WTC11 (cell line): ENCODE measurements around the gene YTHDC1. TPM values are rescaled to one million over a fixed set of nuclear protein-coding genes. Genes with fewer than 3 reads are reported as not detected.
A peak's percentile ranks its signal among the peaks of the same experiment; 100 is the strongest.

ENCODE experiments used
- ATAC-seq: fragments of 200-7000 bp; cut with Tn5 transposase; 2 replicates; pipeline ENCODE4 v1.10.0; 2021; ENCODE audit warnings: mild to moderate bottlenecking, moderate library complexity
- CTCF ChIA-PET: fragments of 300-600 bp; sonication (Branson Sonifier 250); formaldehyde crosslinking; loops from one replicate; lab custom pipeline; 2021; ENCODE audit warnings: antibody characterized with exemption; lab: Charles Lee
- POLR2A ChIA-PET: fragments of 350-600 bp; sonication (Branson Sonifier 250); formaldehyde crosslinking; loops from one replicate; lab custom pipeline; 2021; ENCODE audit warnings: antibody characterized with exemption; lab: Charles Lee
- DNase-seq: peaks from one replicate; pipeline ENCODE4 v3.0.0; 2021; ENCODE audit warnings: low spot score
- H3K27ac Mint-ChIP-seq: 2 replicates; pipeline ENCODE4 v1.8.0; 2021; ENCODE audit warnings: mixed read lengths
- H3K27me3 Mint-ChIP-seq: 2 replicates; pipeline ENCODE4 v1.8.0; 2021; ENCODE audit warnings: low read depth, mild to moderate bottlenecking, moderate library complexity, mixed read lengths
- H3K36me3 Mint-ChIP-seq: 2 replicates; pipeline ENCODE4 v1.8.0; 2021; ENCODE audit warnings: mixed read lengths
- H3K4me1 Mint-ChIP-seq: 2 replicates; pipeline ENCODE4 v1.8.0; 2022; ENCODE audit warnings: mixed read lengths
- H3K4me3 Mint-ChIP-seq: 2 replicates; pipeline ENCODE4 v1.8.0; 2021; ENCODE audit warnings: mild to moderate bottlenecking, moderate library complexity, mixed read lengths
- H3K9me3 Mint-ChIP-seq: 2 replicates; pipeline ENCODE4 v1.8.0; 2021; ENCODE audit warnings: mixed read lengths
- ELF4 ChIP-seq: sonication (generic); formaldehyde crosslinking; IDR thresholded peaks from 2 replicates; pipeline ENCODE4 v1.8.1; 2022; ENCODE audit warnings: low read depth, mild to moderate bottlenecking, moderate library complexity, missing genetic modification reagents
- EMX1 ChIP-seq: fragments of 250-450 bp; sonication (Bioruptor Pico); IDR thresholded peaks from 2 replicates; pipeline ENCODE4 v1.8.0; 2021; ENCODE audit warnings: mild to moderate bottlenecking
- ESRRA ChIP-seq: sonication (generic); formaldehyde crosslinking; IDR thresholded peaks from 2 replicates; pipeline ENCODE4 v1.8.1; 2022; ENCODE audit warnings: mild to moderate bottlenecking, missing genetic modification reagents, borderline replicate concordance
- GABPB1 ChIP-seq: sonication (generic); formaldehyde crosslinking; IDR thresholded peaks from 2 replicates; pipeline ENCODE4 v1.8.1; 2023; ENCODE audit warnings: mild to moderate bottlenecking, missing genetic modification reagents
- HMGA2 ChIP-seq: fragments of 250-450 bp; sonication (Bioruptor Pico); IDR thresholded peaks from 2 replicates; pipeline ENCODE4 v1.4.0; 2021; ENCODE audit warnings: mild to moderate bottlenecking, moderate library complexity
- JAZF1 ChIP-seq: fragments of 250-450 bp; sonication (Bioruptor Pico); IDR thresholded peaks from 2 replicates; pipeline ENCODE4 v1.9.0; 2021; ENCODE audit warnings: moderate library complexity, mild to moderate bottlenecking, inconsistent platforms
- NFYB ChIP-seq: sonication (generic); formaldehyde crosslinking; conservative IDR thresholded peaks from 2 replicates; pipeline ENCODE4 v1.8.0; 2022; ENCODE audit warnings: low read depth, missing genetic modification reagents
- RELA ChIP-seq: sonication (generic); formaldehyde crosslinking; IDR thresholded peaks from 2 replicates; pipeline ENCODE4 v1.8.1; 2022; ENCODE audit warnings: missing genetic modification reagents, mild to moderate bottlenecking, borderline replicate concordance
- RORB ChIP-seq: fragments of 250-450 bp; sonication (Bioruptor Pico); IDR thresholded peaks from 2 replicates; pipeline ENCODE4 v1.9.0; 2021; ENCODE audit warnings: mild to moderate bottlenecking
- SMAD3 ChIP-seq: sonication (generic); formaldehyde crosslinking; IDR thresholded peaks from 2 replicates; pipeline ENCODE4 v1.8.0; 2022; ENCODE audit warnings: missing genetic modification reagents, mild to moderate bottlenecking, borderline replicate concordance
- ZNF138 ChIP-seq: sonication (generic); formaldehyde crosslinking; conservative IDR thresholded peaks from 2 replicates; pipeline ENCODE4 v1.8.1; 2022; ENCODE audit warnings: mild to moderate bottlenecking, moderate library complexity, missing genetic modification reagents
- ZNF396 ChIP-seq: fragments of 250-450 bp; sonication (Bioruptor Pico); IDR thresholded peaks from 2 replicates; pipeline ENCODE4 v1.8.0; 2021; ENCODE audit warnings: mild to moderate bottlenecking, moderate library complexity, borderline replicate concordance
- total RNA-seq: library from RNA; stranded (reverse); gene quantifications from 3 replicates; pipeline ENCODE4 v1.2.3, GENCODE V29; 2021
- TF ChIP-seq, protein P1 (sequence below): sonication (generic); formaldehyde crosslinking; IDR thresholded peaks from 2 replicates; pipeline ENCODE4 v1.8.1; 2023; ENCODE audit warnings: mild to moderate bottlenecking, missing genetic modification reagents, moderate library complexity
- TF ChIP-seq, protein P2 (sequence below): sonication (generic); formaldehyde crosslinking; IDR thresholded peaks from 2 replicates; pipeline ENCODE4 v1.8.0; 2023; ENCODE audit warnings: missing genetic modification reagents, mild to moderate bottlenecking, borderline replicate concordance
- TF ChIP-seq, protein P3 (sequence below): sonication (generic); formaldehyde crosslinking; conservative IDR thresholded peaks from 2 replicates; pipeline ENCODE4 v1.8.1; 2023; ENCODE audit warnings: mild to moderate bottlenecking, low read depth, missing genetic modification reagents, moderate library complexity
- TF ChIP-seq, protein P4 (sequence below): sonication (generic); formaldehyde crosslinking; IDR thresholded peaks from 2 replicates; pipeline ENCODE4 v1.8.0; 2023; ENCODE audit warnings: missing genetic modification reagents
- TF ChIP-seq, protein P5 (sequence below): sonication (generic); formaldehyde crosslinking; IDR thresholded peaks from 2 replicates; pipeline ENCODE4 v1.8.1; 2022; ENCODE audit warnings: mild to moderate bottlenecking, missing genetic modification reagents, moderate library complexity, borderline replicate concordance
- TF ChIP-seq, protein P6 (sequence below): sonication (generic); formaldehyde crosslinking; IDR thresholded peaks from 2 replicates; pipeline ENCODE4 v1.8.0; 2022; ENCODE audit warnings: mild to moderate bottlenecking, missing genetic modification reagents

YTHDC1 gene
- total RNA-seq, 1 experiment from 2014 or later, result 118 TPM

DNA sequence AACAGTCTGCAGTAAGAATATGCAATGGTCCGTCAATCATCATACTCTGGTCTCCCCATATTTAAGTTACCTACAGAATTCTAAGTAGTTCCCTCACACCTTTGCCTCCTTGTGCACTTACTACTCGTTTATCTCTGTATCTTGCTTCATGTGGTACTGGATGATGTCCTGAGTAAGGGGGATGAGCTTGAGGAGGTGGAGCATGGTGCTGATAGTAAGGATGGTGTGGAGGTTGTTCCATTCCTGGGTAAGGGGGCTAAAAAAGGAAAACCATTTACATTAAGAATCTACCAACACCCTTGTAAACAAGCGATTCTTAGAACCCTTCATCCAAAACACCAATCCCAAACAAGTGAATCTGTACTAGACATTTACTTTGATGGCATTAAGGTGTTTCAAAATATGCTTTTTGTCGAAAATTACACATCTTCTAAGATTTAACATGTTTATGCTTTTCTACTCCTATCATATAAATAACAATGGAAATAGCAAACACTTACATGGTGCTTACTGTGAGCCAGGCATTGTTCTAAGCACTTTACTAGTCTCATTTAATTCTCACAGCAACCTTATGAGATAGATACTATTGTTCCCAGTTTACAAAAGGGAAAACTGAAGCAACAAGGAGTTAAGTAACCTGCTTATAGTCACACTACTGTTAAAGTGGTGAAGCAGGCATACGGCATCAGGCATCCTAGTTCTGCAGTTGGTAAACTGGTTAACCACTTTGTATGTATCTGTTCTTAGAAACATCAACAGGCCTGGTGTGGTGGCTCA, 33.5 kb downstream of the YTHDC1 start:
- Mint-ChIP-seq H3K9me3 (no peaks in the 10 kb centered on the region), H3K4me1 (peaks cover 37% of the 10 kb centered on the region), H3K27me3 (no peaks in the 10 kb centered on the region), H3K36me3 (peaks cover 77% of the 10 kb centered on the region), H3K27ac (peak overlapping the region; percentile 91), H3K4me3 (no peak overlapping the region)
- TF ChIP-seq ZNF396 (CRISPR knock-in tag) (no peak), HMGA2 (CRISPR knock-in tag) (no peak), RORB (CRISPR knock-in tag) (no peak), ESRRA (CRISPR knock-in tag) (no peak), JAZF1 (CRISPR knock-in tag) (no peak), SMAD3 (CRISPR knock-in tag) (no peak)
- CTCF ChIA-PET, result no interaction called here
- ATAC-seq (peak; percentile 72), DNase-seq (no peak)
- POLR2A ChIA-PET, result no interaction called here

DNA sequence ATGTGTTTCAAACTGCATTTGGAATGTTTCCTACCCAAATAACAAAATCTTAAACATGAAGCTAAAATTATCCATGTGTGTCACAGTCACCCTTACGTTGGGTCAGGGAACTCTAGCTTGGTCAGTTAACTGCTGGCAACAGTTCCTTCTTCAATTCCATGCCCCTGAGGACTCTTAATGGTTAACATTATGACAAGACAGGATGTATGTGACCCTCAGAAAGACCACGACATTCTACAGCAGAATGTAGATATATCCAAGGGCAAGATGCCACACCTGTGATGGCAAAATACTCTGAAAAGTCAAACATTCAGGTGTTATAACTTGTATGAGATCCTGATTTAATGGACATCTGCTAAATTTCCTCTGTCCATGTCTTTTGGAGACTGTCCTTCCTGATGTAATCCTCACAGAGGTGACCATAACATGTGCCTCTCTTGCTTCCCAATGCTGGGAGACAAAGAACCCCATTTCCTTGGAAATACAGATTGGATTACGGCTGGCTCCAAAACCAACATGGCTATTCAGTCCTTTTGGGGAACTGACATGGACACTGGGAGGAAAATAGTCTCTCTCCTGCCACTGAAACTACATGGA, 39.1 kb downstream of the YTHDC1 start:
- POLR2A ChIA-PET, result interaction anchor here (1.1 kb wide), 1 partner anchor 11 kb away, joined by 3 read pairs; no protein-coding TSS in a partner anchor
- H3K27me3 Mint-ChIP-seq, result no peaks in the 10 kb centered on the region
- CTCF ChIA-PET, result interaction anchor here (0.6 to 1.2 kb wide), 2 partner anchors 38 to 859 kb away, joined by 3 to 4 read pairs; no protein-coding TSS in a partner anchor
- ATAC-seq, result no peak
- no peaks in the 10 kb centered on the region for H3K9me3 Mint-ChIP-seq
- H3K4me3 Mint-ChIP-seq, result no peak overlapping the region
- H3K27ac Mint-ChIP-seq, result no peak overlapping the region; the same call in 1 of the 2 replicates
- peaks cover 35% of the 10 kb centered on the region for H3K36me3 Mint-ChIP-seq
- TF ChIP-seq ZNF396 (CRISPR knock-in tag) (no peak), ELF4 (CRISPR knock-in tag) (no peak), EMX1 (CRISPR knock-in tag) (no peak), RELA (CRISPR knock-in tag) (no peak), NFYB (no peak), ZNF138 (no peak), GABPB1 (CRISPR knock-in tag) (no peak)
- TF ChIP-seq, protein P1, sequence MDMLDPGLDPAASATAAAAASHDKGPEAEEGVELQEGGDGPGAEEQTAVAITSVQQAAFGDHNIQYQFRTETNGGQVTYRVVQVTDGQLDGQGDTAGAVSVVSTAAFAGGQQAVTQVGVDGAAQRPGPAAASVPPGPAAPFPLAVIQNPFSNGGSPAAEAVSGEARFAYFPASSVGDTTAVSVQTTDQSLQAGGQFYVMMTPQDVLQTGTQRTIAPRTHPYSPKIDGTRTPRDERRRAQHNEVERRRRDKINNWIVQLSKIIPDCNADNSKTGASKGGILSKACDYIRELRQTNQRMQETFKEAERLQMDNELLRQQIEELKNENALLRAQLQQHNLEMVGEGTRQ (CRISPR knock-in tag), result no peak
- TF ChIP-seq, protein P2, sequence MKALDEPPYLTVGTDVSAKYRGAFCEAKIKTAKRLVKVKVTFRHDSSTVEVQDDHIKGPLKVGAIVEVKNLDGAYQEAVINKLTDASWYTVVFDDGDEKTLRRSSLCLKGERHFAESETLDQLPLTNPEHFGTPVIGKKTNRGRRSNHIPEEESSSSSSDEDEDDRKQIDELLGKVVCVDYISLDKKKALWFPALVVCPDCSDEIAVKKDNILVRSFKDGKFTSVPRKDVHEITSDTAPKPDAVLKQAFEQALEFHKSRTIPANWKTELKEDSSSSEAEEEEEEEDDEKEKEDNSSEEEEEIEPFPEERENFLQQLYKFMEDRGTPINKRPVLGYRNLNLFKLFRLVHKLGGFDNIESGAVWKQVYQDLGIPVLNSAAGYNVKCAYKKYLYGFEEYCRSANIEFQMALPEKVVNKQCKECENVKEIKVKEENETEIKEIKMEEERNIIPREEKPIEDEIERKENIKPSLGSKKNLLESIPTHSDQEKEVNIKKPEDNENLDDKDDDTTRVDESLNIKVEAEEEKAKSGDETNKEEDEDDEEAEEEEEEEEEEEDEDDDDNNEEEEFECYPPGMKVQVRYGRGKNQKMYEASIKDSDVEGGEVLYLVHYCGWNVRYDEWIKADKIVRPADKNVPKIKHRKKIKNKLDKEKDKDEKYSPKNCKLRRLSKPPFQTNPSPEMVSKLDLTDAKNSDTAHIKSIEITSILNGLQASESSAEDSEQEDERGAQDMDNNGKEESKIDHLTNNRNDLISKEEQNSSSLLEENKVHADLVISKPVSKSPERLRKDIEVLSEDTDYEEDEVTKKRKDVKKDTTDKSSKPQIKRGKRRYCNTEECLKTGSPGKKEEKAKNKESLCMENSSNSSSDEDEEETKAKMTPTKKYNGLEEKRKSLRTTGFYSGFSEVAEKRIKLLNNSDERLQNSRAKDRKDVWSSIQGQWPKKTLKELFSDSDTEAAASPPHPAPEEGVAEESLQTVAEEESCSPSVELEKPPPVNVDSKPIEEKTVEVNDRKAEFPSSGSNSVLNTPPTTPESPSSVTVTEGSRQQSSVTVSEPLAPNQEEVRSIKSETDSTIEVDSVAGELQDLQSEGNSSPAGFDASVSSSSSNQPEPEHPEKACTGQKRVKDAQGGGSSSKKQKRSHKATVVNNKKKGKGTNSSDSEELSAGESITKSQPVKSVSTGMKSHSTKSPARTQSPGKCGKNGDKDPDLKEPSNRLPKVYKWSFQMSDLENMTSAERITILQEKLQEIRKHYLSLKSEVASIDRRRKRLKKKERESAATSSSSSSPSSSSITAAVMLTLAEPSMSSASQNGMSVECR, result no peak
- TF ChIP-seq, protein P3, sequence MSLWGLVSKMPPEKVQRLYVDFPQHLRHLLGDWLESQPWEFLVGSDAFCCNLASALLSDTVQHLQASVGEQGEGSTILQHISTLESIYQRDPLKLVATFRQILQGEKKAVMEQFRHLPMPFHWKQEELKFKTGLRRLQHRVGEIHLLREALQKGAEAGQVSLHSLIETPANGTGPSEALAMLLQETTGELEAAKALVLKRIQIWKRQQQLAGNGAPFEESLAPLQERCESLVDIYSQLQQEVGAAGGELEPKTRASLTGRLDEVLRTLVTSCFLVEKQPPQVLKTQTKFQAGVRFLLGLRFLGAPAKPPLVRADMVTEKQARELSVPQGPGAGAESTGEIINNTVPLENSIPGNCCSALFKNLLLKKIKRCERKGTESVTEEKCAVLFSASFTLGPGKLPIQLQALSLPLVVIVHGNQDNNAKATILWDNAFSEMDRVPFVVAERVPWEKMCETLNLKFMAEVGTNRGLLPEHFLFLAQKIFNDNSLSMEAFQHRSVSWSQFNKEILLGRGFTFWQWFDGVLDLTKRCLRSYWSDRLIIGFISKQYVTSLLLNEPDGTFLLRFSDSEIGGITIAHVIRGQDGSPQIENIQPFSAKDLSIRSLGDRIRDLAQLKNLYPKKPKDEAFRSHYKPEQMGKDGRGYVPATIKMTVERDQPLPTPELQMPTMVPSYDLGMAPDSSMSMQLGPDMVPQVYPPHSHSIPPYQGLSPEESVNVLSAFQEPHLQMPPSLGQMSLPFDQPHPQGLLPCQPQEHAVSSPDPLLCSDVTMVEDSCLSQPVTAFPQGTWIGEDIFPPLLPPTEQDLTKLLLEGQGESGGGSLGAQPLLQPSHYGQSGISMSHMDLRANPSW, result no peak
- TF ChIP-seq, protein P4, sequence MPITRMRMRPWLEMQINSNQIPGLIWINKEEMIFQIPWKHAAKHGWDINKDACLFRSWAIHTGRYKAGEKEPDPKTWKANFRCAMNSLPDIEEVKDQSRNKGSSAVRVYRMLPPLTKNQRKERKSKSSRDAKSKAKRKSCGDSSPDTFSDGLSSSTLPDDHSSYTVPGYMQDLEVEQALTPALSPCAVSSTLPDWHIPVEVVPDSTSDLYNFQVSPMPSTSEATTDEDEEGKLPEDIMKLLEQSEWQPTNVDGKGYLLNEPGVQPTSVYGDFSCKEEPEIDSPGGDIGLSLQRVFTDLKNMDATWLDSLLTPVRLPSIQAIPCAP, result no peak
- TF ChIP-seq, protein P5, sequence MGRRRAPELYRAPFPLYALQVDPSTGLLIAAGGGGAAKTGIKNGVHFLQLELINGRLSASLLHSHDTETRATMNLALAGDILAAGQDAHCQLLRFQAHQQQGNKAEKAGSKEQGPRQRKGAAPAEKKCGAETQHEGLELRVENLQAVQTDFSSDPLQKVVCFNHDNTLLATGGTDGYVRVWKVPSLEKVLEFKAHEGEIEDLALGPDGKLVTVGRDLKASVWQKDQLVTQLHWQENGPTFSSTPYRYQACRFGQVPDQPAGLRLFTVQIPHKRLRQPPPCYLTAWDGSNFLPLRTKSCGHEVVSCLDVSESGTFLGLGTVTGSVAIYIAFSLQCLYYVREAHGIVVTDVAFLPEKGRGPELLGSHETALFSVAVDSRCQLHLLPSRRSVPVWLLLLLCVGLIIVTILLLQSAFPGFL (CRISPR knock-in tag), result no peak
- TF ChIP-seq, protein P6, sequence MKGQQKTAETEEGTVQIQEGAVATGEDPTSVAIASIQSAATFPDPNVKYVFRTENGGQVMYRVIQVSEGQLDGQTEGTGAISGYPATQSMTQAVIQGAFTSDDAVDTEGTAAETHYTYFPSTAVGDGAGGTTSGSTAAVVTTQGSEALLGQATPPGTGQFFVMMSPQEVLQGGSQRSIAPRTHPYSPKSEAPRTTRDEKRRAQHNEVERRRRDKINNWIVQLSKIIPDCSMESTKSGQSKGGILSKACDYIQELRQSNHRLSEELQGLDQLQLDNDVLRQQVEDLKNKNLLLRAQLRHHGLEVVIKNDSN (CRISPR knock-in tag), result no peak
- H3K4me1 Mint-ChIP-seq, result peaks cover 7% of the 10 kb centered on the region
- DNase-seq, result no peak
